ENCODE data around the gene ABI3BP.
"Not testable (repeated sequence)": the region's sequence is repeated elsewhere in the genome, so short reads cannot be mapped to it uniquely, and the experiment has no call there.

ABI3BP gene, protein sequence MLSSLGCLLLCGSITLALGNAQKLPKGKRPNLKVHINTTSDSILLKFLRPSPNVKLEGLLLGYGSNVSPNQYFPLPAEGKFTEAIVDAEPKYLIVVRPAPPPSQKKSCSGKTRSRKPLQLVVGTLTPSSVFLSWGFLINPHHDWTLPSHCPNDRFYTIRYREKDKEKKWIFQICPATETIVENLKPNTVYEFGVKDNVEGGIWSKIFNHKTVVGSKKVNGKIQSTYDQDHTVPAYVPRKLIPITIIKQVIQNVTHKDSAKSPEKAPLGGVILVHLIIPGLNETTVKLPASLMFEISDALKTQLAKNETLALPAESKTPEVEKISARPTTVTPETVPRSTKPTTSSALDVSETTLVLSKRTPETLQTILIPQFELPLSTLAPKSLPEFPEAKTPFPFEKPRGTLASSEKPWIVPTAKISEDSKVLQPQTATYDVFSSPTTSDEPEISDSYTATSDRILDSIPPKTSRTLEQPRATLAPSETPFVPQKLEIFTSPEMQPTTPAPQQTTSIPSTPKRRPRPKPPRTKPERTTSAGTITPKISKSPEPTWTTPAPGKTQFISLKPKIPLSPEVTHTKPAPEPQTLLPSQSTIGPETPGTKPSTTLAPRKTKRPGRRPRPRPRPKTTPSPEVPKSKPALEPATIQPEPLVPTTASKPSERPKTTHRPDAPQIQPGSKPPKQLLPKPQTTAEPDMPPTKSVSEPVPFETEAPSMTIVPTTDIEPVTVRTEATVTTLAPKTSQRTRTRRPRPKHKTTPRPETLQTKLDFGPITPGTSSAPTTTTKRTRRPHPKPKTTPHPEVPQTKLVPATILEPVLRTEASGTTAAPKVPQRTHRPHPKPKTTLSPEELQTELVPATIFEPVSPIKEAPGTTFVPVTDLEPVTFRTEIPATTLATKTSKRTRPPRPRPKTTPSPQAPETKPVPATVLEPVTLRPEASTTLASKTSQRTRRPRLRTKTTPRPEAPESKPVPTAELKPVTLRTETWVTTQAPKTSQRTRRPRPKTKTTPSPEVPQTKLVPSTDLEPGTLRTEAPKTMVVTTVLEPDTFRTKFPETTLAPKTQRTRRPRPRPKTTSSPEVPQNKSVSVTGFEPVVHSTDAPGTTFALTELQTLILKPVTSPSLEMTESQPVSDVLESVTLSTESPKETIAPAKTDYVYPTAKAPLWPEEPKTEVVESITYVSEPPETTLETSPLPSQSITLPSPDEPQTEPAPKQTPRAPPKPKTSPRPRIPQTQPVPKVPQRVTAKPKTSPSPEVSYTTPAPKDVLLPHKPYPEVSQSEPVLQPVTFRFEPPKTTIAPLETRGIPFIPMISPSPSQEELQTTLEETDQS (N-terminal part only)

DNA sequence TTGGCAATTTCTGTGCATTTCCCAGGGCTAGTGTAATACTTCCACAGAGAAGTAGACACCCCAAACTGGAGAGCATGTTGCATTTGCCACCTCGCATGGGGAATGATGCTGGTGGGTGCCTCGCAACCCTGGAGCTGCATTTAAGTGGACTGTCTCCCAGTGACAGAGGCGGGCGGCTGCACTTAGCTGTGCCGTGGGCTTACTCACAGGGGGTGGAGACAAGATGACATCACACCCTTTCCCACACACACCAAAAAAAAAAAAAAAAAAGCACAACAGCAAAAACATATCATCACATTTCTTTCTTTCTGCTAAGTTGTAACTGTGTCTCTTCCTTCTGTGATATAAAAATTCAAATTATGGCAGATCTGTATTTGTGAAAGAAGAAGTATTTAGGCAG lies at the start of gene ABI3BP:
Gene ABI3BP, minus strand, starts transcription at position 113 of the 400 bp plus-strand sequence. Its CDS starts 37 bp downstream, at position 76.
- DNase-seq, result peak; percentile 3 to 49
- TF ChIP-seq POLR2A (IDR thresholded peaks at IDR 0.05; ENCODE audit: low read length), result no peak
- no peak for TF ChIP-seq GATA1 (IDR thresholded peaks at IDR 0.05; ENCODE audit: low read depth, low read length)

DNA sequence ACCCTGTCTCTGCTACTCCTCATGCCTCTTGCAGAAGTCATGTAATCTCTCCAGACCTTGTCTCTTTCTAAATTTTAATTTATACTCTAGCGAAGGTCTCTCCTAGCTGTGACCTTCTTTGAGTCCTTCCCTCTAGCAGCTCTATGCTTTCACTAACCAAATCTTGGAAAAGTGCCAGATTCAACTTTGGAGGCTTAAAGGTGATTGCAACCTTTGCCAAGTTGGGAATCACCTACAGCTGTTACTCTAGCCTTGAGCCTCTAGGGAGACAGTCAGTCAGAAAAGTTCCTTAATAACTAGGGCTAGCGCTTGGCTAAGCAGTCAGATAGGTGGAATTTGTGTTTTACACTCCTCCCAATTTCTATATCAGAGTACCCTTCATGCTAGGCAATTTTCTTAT lies 46.1 kb upstream of the ABI3BP start:
- TF ChIP-seq GATA1 (IDR thresholded peaks at IDR 0.05; ENCODE audit: low read depth, low read length) (no peak), POLR2A (IDR thresholded peaks at IDR 0.05; ENCODE audit: low read length) (no peak)
- no peak for DNase-seq

DNA sequence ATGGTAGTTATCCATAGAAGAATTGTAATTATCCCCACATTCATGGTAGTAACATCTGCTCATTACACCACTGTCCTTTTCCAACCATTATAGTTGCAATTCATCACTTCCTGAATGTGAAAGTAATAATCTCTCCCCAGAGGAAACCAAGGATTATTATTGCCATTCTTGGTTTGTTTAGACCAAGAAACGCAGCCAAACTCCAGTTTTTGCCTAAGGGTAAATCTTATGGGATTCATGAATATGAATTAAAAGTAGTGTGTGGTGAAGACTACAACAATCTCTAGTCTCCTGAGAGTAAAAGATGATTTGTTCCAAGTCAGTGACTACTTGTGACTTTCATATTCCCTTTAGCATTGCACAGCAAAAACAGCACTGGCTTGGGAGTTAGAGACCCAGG lies 45.7 kb upstream of the ABI3BP start:
- TF ChIP-seq POLR2A (IDR thresholded peaks at IDR 0.05; ENCODE audit: low read length) (no peak), GATA1 (IDR thresholded peaks at IDR 0.05; ENCODE audit: low read depth, low read length) (no peak)
- no peak for DNase-seq

DNA sequence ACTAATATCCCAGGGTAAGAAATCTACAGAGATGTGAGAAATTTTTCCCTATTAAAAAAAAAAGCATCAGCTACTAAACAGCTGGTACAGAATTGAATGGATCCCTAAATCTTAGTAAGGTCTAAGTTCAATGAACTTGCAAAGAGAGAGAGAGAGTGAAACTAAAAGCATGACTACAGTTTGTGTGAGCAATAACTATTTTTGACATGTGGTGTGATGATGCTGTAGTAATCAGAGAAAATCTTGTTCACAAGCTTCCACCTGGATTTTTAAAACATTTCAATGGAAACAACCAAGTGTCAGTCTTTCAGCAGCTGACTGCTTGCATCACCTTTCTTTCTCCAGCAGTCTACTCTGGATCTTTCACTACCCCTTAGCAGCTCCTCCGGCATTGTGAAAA lies 45.2 kb upstream of the ABI3BP start:
- no peak for DNase-seq
- TF ChIP-seq POLR2A (IDR thresholded peaks at IDR 0.05; ENCODE audit: low read length) (no peak), GATA1 (IDR thresholded peaks at IDR 0.05; ENCODE audit: low read depth, low read length) (no peak)

DNA sequence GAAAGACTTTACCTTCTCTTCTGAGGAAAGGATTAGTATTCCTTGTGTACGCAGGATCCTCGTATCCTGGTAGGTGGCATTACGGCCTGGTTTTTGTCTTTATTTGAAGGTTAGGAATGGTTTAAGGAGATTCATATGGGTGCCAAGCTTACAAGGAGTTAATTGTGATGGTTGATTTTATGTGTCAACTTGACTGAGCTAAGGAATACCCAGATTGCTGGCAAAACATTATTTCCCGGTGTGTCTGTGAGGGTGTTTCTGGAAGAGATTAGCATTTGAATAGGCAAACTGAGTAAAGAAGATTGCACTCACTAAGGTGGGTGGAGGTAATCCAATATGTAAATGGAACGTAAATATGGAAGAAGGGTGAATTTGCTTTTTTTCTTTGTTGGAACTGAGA lies 44.4 kb upstream of the ABI3BP start:
- DNase-seq, result no peak
- TF ChIP-seq POLR2A (IDR thresholded peaks at IDR 0.05; ENCODE audit: low read length), result no peak
- no peak for TF ChIP-seq GATA1 (IDR thresholded peaks at IDR 0.05; ENCODE audit: low read depth, low read length)

DNA sequence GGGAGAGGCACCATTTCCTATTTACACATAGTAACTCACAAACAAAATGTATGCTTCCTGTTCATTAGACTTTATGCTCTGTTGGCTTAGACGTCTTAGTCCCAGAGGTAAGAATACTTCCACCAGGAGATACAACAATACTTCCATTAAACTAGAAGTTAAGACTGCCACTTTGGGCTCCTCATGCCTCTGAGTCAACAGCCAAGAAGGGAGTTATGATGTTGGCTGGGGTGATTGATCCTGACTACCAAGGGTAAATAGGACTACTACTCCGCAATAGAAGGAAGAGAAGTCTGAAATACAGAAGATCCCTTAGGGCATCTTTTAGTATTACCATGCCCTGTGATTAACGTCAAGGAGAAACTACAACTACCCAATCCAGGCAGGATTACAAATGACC lies 43.5 kb upstream of the ABI3BP start:
- no peak for DNase-seq
- no peak for TF ChIP-seq POLR2A (IDR thresholded peaks at IDR 0.05; ENCODE audit: low read length)
- no peak for TF ChIP-seq GATA1 (IDR thresholded peaks at IDR 0.05; ENCODE audit: low read depth, low read length)

DNA sequence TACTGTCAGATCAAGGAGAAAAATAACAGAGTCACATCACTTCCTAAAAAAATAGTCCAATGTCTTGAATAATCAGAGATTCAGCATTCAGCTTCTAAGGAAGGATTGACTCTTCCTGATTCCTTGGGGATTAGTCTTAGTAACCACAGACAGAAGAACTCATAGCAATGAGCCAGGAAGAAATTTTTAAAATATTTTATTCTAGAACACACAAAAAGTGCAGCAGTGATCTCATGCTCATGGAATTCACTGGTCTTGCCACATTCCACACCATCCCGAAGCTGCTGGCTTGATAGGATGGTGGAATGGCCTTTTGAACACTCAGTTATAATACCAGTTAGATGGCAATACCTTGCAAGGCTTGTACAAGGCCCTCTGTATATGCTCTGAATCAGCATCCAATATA lies 43.0 kb upstream of the ABI3BP start:
- DNase-seq, result no peak

DNA sequence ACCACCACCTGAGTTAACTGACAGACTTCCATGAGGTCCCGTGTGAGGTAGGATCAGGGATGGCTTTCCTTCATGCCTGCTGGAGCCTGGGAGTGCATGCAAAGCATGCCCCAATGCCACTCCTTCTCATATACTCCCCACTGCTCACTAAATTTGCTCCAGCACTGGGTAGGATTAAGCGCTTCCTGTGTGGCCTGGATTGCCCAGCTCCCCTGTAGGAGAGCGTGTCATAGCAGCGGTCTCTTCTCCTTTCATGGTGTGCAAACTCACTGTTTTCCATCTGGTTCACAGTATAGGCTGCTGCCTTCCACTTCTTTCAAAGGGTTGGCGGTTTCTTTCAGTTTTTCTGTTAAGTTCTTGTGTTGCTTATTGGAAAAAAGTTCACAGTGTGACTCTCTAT lies 34.1 kb upstream of the ABI3BP start:
- DNase-seq, result no peak
- no peak for TF ChIP-seq POLR2A (IDR thresholded peaks at IDR 0.05; ENCODE audit: low read length)

More for the DNA sequence above, 43.0 kb upstream of the ABI3BP start:
- no peak for TF ChIP-seq GATA1 (IDR thresholded peaks at IDR 0.05; ENCODE audit: low read depth, low read length)
- TF ChIP-seq POLR2A (IDR thresholded peaks at IDR 0.05; ENCODE audit: low read length), result no peak

DNA sequence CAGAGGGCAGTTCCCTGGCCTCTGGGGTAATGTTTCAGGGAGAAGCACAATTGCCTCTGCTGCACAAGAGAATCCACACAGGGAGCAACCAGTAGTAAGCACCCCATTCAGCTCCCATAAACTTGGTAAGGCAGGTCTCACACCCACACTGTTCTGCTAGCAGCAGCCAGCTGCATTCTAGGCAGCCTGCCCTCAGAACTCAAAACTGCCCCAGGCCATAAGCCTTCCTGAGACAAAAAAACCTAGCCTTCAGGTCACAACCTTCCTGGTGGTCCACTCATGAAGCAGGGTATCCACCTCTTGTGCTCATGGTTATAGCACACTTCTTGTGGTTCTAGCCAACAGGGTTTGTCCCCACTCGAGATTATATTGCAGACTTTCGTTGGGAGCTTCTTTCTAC lies 33.7 kb upstream of the ABI3BP start:
- no peak for DNase-seq
- TF ChIP-seq POLR2A (IDR thresholded peaks at IDR 0.05; ENCODE audit: low read length) (no peak), GATA1 (IDR thresholded peaks at IDR 0.05; ENCODE audit: low read depth, low read length) (no peak)

DNA sequence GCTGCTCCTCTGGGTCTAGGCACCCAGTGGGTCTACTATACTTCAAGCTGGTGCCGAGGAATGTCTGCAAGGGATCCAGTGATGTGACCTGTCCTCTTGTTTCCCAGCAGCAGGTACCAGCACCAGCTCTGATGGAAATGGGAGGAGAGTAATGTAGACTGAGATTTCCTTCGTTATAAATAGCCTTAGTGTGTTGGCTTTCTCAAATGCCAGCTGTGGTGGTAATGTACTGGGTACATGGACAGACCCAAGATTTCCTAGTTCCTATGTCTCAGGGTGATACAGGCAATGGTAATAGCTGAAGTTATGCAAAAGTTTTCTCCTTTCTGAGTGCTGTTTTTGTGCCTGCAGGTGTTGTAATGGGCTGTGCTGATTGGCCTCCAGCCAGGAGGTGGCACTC lies 33.0 kb upstream of the ABI3BP start:
- TF ChIP-seq POLR2A (IDR thresholded peaks at IDR 0.05; ENCODE audit: low read length) (no peak), GATA1 (IDR thresholded peaks at IDR 0.05; ENCODE audit: low read depth, low read length) (no peak)
- no peak for DNase-seq

DNA sequence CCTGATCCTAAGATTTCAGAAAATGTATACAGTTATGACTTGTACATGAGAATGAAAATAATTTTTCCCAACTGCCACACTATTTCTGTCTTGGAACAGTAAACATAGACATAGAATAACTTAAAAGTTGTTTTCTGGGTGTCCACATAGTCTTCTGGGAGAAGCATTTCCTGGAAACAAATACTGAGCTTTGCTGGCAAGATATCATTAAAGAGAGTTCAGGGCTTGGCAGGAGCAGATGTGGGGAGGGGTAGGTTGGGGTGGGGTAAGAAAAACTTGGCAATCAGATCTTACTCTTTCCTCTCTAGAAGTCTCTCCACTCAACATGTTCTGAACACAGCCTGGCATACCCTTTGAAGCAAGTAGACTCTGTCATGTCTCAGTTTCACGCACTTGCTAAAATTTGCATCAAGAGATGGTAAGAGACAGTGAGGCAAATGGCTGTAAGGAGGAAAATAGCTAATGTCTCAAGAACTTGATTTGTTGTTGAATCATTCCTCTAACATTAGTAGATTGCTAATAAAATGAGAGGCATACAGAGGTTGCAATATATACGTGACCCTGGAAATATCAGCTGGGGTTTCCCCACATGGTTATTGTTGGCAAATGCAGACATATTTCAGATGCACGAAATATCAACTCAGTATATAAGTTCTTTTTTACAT lies 27.3 kb upstream of the ABI3BP start:
- DNase-seq, result peak; percentile 24 to 35
- no peak for TF ChIP-seq POLR2A (IDR thresholded peaks at IDR 0.05; ENCODE audit: low read length)
- no peak for TF ChIP-seq GATA1 (IDR thresholded peaks at IDR 0.05; ENCODE audit: low read depth, low read length)

DNA sequence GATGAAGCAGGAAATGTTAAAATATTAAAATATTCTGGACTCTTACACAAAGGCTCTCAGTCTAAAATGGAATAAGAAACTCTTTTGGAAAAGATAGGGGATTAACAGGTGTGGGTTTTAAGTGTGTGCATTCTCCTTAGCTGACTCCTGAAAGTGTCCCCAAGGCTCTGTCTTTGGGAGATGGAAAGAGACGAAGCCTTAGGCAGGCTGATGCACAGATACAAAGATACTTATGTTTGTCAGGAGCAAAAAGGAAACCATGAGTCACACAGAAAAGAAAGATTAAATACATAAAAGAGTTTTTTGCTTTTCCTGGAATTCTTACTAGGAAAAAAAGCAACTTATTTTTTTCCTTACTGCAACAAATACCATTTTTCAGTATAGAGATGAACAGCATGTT lies 23.8 kb upstream of the ABI3BP start:
- TF ChIP-seq POLR2A (IDR thresholded peaks at IDR 0.05; ENCODE audit: low read length) (no peak), GATA1 (IDR thresholded peaks at IDR 0.05; ENCODE audit: low read depth, low read length) (no peak)
- DNase-seq, result no peak

DNA sequence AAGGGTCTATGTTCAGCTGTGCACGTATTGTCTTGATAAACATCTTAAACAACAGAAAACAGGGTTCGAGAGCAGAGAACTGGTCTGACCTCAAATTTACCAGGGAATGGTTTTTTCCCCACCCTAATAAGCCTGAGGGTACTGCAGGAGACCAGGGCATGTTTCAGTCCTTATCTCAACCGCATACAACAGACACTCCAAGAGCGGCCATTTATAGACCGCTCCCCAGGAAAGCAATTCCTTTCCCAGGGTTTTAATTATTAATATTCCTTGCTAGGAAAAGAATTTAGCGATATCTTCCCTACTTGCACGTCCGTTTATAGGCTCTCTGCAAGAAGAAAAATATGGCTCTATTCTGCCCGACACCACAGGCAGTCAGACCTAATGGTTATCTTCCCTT lies 19.1 kb upstream of the ABI3BP start:
- not testable (repeated sequence) for DNase-seq
